ENCODE measurements around the gene XRCC3.
"Not testable (repeated sequence)": the region's sequence is repeated elsewhere in the genome, so short reads cannot be mapped to it uniquely, and the experiment has no call there.

XRCC3 gene

DNA sequence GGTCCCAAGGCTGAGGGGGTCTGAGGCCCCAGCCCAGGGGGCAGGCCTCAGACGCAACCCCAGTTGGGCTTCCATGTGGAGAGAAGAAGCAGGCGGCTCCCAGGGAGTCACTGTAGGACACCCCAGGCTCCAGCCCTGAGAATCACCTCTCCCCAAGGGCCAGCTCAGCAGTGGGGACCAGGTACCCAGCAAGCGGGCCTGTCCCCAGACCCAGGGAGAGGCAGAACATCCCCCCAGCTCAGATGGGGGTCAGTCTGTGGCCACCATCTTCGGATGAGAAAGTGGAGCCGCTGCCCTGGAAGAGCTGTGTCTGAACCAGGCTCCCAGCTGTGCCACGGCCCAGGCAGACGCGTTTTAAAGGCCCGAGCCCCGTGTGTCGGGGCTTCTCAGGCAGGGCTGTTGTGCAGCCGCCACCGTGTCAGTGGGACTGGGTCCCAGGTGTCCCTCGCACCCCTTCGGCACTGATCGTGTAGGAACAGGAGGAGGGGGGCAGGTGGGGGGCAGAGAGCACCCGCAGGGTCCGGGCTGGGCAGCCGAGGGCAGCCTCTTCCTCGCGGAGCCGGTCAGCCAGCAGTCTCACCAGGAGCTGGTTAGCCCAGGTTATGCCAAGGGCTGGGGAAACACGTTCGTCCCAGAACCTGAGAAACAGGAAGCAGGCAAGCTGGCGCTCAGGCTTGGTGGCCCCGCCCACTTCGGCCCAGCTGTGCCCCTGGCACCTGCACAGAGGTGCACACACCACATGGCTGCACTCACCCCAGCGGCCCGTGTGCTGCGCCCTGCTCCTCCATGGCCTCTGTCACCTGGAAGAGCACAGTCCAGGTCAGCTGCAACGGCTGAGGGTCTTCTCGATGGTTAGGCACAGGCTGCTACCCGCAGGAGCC is 16.6 kb downstream of the XRCC3 start:
- in situ Hi-C loops (cut with MboI; ENCODE audit: low pct_unique_long_range_greater_than_20kb, low sequenced_read_pairs): no loop called here
- DNase-seq: no peak

DNA sequence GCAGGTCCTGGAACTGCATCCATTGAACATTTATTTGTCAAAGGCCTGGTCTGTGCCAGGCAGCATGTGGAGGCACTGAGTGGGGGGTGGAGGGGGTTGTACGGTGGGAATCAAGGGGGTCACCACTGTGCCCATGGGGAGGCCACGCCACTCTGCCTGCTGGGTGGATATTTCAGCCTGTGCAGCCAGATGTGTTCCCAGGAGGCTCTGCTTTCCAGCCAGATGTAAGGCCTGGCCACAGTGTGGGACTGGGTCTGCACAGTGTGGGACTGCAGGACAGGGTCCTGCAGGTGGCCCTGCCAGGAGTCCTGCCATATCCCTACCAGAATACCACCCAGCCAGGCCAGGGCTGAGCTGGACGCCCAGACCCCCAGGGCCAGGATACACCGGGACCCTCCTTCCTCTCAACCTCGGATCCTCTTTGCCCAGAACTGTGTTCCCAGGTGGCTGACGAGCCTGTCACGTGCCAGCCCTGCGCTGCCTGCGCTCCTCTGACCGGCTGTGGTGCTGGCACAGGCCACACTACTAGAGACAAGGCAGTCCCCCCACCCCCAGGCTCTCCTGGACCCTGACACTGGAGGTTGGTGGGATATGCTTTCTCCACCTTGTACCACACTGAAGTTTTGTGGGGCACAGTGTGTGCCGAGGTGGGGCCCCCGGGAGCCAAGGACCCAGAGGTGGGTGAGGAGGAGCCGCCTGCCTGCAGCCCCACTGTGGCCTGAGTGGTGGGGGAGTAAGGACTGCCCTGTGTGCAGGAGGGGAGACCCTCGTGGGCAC is 17.5 kb downstream of the XRCC3 start:
- in situ Hi-C loops (cut with MboI; ENCODE audit: low pct_unique_long_range_greater_than_20kb, low sequenced_read_pairs): no loop called here
- no peak for DNase-seq

DNA sequence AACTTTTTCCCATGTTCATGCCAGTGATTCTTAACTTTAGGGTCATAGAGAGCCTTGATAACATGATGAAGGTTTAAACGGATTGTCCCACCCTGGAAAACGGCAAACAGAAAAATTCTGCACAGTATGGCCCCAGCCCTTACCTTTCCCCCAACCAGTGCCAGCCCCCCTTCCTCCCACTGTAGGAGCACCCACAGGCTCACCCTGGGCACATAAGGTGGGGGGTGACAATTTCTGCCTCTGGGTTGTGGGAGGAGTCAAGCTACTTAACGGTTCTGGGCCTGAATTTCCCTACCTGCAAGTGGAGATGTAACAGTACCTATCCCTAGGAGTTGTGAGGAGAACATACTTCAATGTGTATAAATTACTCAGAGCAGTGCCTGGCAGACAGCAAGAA is 18.0 kb downstream of the XRCC3 start:
- in situ Hi-C loops (cut with MboI; ENCODE audit: low pct_unique_long_range_greater_than_20kb, low sequenced_read_pairs): no loop called here
- DNase-seq: no peak

DNA sequence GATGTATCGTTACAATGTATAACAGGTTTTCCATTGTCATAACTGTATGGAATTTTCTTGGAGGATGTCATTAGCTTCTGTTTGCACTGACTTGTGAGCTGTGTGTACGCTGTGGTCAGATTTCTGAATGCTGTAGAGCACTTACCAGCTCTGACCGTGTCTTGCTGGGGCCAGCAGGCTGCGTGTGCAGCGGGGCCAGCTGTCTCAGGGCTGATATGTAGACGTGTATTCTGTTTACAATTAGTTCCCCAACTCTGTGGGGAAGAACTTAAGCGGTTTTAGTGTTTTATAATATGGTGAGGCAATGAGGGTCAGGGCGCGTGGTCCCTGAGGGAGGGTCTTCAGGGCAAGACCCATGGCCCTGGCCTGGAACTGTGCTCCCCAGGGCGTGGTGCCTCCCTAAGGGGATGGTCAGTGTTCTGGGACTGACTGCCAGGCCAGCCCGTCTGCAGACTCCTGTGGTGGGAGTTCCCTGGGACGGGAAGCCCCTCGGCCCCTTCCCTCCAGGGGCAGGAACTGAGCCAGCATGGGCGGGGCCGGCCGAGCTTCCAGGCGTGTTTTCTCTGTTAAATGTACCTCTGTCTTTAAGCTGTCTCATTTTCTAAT is 18.7 kb downstream of the XRCC3 start:
- in situ Hi-C loops (cut with MboI; ENCODE audit: low pct_unique_long_range_greater_than_20kb, low sequenced_read_pairs): no loop called here
- no peak for DNase-seq

DNA sequence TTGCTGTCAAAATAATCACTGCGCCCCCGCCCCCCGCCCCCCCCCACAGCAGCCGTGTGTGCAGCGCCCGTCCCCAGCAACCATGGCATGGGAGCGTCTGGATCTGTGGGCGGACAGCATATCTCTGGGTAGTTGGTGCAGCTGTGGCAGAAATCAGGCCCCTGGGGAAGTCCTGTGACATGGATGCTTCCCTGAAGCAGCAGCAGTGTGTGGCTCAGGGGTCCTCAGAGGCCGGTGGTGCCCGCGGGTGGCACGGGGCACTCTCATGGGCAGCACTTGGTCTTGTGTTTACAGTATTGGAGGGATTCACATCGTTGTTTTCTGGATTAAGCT is 19.2 kb downstream of the XRCC3 start:
- in situ Hi-C loops (cut with MboI; ENCODE audit: low pct_unique_long_range_greater_than_20kb, low sequenced_read_pairs): no loop called here
- DNase-seq: no peak

DNA sequence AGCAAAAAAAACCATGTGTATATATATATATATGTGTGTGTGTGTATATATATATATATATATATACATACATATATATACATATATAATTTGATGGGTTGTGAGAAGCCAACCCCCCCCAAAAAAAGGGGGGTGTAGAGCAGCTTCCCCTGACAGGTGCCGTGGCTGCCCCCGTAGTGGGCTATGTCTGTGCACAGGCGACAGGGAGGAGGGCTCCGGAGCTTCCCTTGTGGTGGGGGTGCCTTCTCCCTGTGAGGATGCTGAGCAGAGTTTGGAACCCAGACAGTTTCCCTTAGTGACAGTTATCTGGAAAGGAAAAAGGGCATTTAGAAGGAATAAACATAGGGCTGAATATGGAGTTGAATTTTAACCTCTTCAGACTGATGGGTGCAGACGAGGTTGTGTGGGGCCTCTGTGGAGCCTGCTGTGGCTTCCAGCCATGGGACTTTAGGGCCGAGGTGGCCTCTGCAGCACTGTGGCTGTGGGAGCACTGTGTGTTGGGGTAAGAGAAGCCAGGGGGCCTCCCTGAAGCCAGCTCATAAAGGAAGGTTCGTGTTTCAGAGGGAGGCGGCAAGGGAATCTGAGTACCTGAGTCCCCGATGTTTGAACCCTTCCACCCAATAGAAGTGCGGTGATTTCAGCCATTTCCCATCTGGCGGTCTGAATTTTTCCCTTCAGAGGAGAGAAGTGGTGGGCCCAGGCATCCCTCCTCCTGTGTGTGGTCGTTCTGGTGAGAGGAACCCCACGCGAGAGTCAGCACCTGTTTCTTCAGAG is 19.8 kb downstream of the XRCC3 start:
- in situ Hi-C loops (cut with MboI; ENCODE audit: low pct_unique_long_range_greater_than_20kb, low sequenced_read_pairs): no loop called here
- DNase-seq: no peak

DNA sequence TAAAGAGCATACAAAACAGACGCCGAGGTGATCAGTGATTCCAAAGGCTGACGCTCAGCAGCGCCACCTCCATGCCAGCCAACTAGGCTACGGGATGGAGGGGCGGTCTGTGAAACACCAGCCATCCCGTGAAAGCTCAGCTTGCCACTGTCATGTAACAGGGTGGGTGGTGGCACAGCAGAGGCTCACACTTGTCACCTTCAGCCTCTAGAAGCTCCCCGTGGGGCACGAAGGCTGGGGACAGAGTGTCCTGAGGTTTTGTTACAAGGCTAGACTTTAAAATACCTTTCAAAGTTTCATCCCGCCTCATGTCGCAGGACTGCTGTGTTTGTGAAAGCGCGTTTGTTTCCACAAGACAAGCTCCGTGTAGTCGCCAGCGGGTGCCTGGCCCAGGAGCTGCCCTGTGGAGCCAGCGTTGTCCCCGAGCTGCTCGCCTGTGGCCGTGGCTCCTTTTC is 20.7 kb downstream of the XRCC3 start:
- no peak for DNase-seq
- in situ Hi-C loops (cut with MboI; ENCODE audit: low pct_unique_long_range_greater_than_20kb, low sequenced_read_pairs): no loop called here

DNA sequence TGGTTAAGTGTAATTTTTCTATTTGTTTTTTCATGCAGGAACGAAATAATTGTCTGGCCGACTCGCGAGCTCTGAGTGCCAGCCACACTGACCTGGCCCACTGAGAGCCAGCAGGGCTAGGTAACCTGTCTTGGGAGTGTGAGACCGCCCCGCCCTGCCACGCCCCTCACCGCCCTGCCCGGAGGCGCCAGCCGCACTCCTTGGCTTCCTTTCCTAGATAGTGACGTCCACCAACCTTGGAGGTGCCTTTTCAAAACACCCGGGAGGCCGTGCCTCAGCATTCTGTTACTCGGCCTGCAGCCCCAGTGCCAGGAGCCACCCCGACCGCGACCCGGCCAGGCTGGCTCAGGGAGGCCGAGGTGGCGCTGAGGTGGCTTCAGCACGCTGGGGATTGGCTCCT is 21.7 kb downstream of the XRCC3 start:
- DNase-seq: no peak
- in situ Hi-C loops (cut with MboI; ENCODE audit: low pct_unique_long_range_greater_than_20kb, low sequenced_read_pairs): no loop called here

DNA sequence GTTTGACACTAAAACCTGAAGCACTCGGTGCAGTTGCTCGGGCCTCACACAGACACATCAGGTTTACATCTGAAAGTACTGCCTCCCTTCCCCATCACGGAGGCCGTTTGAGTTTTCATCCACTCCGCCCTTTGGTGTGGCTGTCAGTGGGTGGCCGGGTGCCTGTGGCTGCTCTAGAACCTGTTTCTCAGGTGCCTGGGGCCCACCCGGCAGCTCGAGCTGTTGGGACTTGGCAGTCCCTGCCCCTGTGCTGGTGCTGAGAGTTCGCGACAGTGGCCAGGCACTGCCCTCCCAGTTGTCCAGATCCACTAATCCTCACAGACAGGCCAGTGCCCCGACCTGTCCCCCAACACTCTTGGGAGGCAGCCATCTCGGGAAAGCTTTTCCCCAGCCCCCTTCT is 22.4 kb downstream of the XRCC3 start:
- no peak for DNase-seq
- in situ Hi-C loops (cut with MboI; ENCODE audit: low pct_unique_long_range_greater_than_20kb, low sequenced_read_pairs): no loop called here

DNA sequence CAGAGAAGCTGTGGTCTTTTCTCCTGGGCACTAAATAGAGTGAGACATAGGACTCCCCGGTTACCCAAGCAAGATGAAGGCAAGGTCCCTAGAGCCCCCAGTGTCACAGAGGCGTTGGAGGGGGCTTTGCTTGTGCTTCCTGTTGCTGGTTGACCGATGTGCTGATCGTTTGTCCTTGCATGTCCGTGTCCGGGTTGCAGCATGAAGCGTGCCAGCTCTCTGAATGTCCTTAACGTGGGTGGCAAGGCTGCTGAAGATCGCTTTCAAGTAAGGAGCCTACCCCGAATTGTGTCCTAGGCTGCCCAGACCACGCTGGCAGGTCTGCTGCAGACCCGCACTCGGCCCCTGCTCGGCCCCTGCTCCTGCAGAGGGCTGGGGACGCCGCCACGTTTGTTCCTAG is 23.1 kb downstream of the XRCC3 start:
- in situ Hi-C loops (cut with MboI; ENCODE audit: low pct_unique_long_range_greater_than_20kb, low sequenced_read_pairs): no loop called here
- DNase-seq: no peak

DNA sequence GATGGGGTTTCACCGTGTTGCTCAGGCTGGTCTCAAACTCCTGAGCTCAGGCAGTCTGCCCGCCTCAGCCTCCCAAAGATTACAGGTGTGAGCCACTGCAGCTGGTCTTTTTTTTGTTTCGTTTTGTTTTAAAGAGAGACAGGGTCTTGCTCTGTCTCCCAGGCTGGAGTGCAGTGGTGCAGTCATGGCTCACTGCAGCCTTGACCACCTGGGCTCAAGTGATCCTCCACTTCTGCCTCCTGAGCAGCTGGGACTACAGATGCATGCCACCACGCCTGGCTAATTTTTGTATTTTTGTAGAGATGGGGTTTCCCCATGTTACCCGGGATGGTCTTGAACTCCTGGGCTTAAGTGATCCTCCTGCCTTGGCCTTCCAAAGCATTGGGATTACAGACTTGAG is 23.6 kb downstream of the XRCC3 start:
- in situ Hi-C loops (cut with MboI; ENCODE audit: low pct_unique_long_range_greater_than_20kb, low sequenced_read_pairs); DNase-seq: not testable (repeated sequence)

DNA sequence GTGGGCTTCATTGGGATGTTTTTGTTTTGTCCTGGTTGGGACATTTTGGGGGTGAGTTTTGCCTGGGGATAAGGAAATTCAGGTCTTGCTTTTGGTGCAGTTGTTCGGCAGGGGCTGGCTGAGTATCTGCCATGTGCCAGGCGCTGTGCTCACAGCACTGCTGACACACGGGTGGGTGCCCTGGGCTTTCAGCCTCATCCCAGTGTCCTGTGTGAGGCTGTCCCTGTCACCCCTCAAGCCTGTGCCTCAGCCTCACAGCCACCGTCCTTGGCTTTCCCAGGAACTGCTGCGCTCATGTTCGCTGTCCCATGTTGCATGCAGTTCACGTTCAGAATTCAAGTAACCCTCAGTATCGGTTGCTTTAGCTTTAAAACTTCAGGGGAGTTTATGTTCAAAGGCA is 24.9 kb downstream of the XRCC3 start:
- no peak for DNase-seq
- in situ Hi-C loops (cut with MboI; ENCODE audit: low pct_unique_long_range_greater_than_20kb, low sequenced_read_pairs): no loop called here

DNA sequence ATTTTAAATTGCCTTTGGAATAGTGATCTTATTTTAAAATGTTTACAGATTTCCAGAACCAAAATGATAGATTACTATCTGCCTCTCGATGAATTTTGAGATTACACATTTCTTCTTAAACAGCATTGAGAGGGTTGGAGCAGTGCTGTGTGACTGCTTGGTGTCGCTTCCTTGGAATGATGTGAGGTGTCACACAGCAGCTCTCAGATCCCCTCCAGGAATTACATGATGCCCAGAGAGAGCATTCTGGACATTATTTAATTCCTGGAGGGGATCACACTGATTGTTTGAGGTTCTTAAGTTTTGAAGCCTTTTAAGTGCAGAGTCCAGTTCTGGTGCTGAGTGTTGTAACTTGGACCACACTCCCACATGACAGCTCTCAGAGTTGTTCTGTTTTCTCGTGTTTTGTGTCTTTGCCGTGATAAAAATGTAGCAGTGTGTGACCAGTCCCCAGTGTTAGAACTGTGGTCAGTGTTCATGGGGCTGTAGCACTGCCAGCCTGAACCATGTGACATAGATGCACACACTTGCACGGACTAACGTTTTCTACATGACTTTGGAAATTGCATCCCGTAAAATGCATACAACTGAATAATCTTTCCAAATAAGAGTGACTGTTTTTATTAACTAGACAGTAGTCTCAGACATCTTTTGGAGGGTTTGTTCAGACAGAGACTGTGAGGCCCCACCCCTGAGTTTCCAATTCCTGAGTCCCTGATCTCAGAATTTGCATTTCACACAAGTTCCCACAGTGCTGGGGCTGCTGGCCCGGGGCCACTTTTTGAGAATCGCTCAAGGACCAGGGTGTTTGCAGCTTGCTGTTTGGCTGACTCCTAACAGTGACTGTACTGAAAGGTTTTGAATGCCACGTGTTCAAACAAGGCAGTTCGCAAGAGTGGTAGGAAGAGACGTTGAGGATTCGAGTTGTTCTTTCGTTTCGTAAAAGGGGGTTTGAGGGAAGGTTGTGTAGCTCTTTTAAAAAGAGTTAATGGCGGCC is 26.0 kb downstream of the XRCC3 start:
- in situ Hi-C loops (cut with MboI; ENCODE audit: low pct_unique_long_range_greater_than_20kb, low sequenced_read_pairs): no loop called here
- DNase-seq: no peak

DNA sequence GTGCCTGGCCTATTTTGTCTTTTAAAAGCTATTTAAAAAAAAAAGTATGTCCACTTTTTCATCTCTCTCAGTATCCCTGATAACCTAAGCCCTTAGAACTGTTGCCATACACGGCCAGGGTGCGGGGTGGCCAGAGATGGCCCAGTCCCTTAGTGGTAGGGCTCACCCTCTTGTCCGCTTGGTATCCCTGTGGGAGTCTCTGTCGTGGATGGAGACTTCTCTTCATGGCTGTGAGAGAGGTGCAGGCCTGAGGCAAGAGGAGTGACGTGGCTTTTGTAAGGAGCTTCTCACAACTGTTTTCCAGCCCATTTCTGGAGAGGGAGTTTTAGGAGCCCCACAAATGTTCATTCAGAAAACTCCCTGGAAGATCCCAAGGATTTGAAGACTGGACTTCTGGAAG is 26.8 kb downstream of the XRCC3 start:
- DNase-seq: no peak
- in situ Hi-C loops (cut with MboI; ENCODE audit: low pct_unique_long_range_greater_than_20kb, low sequenced_read_pairs): no loop called here

DNA sequence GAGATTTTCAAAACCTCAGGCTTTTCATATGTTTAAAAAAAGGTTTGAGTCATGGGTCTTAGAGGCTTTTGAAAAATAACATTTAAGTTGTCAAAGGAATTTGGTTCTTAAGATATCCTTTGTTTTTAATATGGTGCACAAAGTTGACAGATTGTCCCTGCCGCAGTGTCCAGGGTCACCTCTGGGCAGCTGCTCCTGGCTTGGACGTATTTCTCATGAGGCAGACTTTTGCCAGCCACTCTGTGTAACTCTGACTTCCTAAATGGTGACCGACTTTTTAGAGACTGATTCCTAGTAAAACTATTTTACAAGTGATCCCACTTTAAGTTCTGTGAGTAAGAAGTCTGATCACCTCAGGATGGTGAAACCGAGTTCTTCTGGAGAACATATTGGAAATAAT is 27.5 kb downstream of the XRCC3 start:
- DNase-seq: no peak
- in situ Hi-C loops (cut with MboI; ENCODE audit: low pct_unique_long_range_greater_than_20kb, low sequenced_read_pairs): no loop called here

DNA sequence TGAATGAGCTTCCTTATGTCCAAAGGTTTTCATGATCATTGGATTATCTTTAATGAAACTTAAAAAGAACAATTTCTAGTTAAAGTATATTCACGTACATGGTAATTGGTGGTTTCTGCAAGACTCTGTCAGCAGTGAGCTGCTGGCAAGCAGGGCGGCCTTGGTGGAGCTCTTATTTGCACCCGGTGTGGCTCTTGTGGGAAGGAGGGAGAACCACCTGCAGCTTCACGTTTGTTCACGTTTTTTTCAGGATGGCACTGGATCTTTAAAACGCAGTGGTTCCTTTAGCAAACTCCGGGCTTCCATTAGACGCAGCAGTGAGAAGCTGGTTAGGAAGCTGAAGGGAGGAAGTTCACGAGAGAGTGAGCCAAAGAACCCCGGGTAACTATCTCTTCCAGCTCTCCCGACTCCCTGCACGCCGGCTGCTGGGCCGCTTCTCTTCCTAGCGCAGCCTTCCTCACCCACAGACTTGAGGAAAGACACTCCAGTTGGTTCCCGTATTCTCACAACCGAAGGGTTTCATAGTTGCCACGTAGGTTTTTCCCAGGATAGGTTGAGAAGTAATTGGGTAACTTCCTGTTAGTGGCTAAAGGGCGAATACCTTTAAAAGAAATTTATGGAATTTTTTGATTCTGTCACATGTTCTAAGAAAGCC is 28.3 kb downstream of the XRCC3 start:
- no peak for DNase-seq
- in situ Hi-C loops (cut with MboI; ENCODE audit: low pct_unique_long_range_greater_than_20kb, low sequenced_read_pairs): no loop called here

DNA sequence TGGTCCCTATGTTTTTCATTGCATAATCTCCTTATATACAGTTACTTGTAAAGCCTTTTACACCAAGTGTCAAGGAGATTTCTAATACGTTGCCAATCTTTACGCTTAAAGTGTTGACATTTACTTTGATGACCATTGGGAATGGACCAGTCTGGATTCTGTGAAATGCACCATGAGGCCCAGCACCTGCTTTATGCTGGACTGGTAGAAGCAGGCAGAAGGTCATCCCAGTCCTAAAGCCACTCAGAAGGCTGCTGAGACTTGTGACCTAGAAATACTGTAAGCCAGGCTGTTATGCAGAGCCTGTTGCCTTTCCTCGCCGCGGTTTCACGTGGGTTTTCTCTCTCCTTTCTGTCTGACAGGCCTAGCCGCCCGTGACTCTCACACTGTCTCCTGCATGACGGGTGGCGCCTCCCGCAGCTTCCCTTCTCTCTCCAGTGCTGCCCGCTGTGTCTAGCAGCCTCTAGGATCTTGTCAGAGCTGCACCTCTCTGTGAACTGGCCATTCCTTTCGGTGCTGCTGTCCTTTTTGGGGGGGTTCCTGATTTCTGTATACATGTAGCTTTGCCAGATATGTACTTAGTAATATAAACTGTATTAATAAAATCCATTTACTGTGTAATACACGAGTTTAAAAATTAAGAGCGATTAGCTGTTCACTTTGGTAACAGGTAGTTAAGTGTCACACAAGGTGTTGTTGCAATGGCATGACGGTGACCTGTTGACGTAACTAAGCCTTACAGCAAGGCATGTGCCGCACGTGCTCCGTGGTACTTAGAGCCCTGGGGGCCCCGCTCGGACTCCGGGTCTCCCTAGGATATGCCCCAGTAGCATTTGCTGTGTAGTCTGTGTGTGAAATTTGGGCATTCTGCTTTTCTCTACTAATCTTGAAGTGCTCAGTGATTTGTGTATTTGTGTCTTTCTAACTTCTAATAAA is 29.7 kb downstream of the XRCC3 start:
- DNase-seq: no peak
- in situ Hi-C loops (cut with MboI; ENCODE audit: low pct_unique_long_range_greater_than_20kb, low sequenced_read_pairs): no loop called here
